HCEC 1CT (cell line): Measurements from ENCODE around the gene LPCAT3.
A peak's percentile ranks its signal among the peaks of the same experiment; 100 is the strongest.

ENCODE experiments used
- DNase-seq: peaks from one replicate; pipeline ENCODE4 v3.0.0-alpha.2; 2017

LPCAT3 gene

DNA sequence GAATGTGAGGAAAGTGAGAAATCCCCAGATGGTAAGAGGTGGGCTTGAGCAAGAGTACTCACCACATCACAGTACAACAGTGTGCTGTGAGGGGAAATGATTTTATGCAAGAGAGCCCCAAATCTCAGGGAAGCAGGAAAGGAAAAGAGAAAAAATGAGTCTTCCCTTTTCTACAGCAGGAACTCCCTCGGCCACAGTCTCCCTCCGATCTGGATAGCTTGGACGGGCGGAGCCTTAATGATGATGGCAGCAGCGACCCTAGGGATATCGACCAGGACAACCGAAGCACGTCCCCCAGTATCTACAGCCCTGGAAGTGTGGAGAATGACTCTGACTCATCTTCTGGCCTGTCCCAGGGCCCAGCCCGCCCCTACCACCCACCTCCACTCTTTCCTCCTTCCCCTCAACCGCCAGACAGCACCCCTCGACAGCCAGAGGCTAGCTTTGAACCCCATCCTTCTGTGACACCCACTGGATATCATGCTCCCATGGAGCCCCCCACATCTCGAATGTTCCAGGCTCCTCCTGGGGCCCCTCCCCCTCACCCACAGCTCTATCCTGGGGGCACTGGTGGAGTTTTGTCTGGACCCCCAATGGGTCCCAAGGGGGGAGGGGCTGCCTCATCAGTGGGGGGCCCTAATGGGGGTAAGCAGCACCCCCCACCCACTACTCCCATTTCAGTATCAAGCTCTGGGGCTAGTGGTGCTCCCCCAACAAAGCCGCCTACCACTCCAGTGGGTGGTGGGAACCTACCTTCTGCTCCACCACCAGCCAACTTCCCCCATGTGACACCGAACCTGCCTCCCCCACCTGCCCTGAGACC is 82.7 kb downstream of the LPCAT3 start:
- DNase-seq: no peak

- DNase-seq: no peak
These were observed 84.2 kb downstream of the LPCAT3 start for GRCh38 chr12:6934110-6934509.

DNA sequence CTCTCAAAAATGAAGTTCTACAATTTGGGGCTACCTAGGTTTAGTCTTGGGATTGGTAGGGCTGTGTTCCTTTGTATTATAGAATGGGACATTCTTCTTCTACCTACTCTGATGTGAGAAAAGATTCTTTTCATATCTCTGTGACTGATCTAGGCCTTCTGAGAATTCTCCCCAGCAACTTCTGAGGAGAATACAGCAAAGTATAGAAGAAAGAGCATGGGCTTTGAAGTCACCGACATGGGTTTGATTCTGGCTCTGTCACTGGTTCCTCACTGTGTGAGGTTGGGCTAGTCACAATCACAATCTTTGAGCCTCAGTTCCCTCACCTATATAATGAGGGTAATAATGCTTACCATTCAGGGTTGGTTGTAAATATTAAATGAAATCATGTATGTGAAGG is 85.5 kb downstream of the LPCAT3 start:
- no peak for DNase-seq

DNA sequence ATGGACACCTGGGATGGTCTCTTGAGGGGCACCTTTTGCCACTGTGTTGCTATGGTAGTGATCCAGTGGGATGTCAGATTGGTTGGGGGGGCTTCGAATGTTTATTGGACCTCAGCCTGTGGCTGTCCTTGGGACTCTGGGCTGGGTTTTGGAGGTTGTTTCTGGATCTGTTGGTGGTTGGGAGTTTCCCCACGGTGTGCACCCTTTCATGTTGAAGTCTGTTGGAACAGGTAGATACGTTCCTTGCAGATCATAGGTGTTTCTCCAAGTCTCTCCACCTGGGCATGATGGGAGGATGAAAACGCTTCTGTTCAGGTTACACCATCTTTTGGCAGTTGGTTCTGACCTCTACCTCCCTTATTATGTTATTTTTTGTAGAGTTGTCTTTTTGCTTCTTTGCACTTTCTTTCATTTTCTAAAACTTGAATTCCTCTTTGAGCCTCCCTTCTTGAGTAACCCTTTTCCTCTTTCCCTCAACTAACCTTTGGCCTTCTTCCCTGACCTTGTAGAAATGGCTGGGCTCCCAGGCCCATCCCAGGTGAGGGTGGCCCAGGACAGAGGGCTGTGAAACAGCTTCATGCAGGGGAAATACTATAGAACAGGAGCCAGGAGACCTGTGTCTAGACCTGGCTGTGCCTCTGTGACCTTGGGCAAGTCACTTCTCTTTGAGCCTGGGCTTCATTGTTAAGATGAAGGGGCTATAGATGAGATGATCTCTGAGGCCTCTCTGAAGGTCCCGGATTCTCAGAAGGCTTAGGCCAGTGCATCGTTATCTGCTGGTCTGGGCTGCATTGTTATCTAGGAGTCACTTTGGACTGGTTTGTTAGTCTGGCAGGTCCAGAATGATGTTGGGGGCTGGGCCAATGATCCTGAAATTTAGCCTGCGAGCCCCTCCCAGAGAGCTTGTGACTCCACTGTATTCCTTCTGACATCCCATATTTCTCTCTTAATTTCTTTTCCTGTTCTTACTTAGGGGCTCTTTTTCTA is 88.5 kb downstream of the LPCAT3 start:
- no peak for DNase-seq

- DNase-seq: no peak
These were observed 89.4 kb downstream of the LPCAT3 start for GRCh38 chr12:6928703-6929407.

DNA sequence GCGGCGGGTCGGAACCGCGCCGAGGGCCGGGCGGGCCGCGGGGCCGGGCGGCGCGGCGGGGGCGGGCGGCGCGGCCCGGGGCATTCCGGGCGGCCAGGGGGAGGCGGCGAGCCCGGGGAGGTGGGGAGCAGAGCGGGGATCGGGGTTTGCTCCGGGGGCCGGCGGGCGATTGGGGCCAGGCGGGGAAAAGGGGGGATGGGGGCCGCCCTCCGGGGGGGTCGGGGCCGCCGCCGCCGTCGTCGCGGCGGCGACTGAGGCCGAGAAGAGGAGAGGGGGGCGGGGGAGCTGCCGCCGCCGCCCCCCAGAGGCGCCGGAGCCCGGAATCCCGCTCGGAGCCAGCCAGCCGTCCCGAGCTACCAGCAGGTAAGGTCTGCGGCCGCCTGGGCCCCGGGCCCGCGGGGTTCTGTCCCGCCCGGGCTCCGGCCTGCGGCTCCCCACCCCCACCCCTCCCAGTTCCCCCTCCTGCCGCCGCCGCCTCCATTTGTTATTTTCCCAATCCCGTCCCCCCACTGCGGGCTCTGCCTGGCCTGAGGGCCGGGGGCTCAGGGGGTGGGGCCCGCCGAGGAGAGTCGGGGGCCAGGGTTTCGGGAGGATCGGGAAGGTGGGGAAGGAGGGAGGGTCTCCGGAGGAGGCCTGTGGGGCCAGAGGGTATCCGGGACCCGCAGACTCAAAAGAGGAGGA is 90.1 kb downstream of the LPCAT3 start:
- no peak for DNase-seq

- DNase-seq: peak; percentile 77
These were observed 90.8 kb downstream of the LPCAT3 start, which contains the start of gene ATN1 for GRCh38 chr12:6927379-6928021. ATN1 (plus strand) TSS chr12:6927959; CDS start chr12:6934002, 6,043 bp downstream.
